CD14-positive monocyte (primary cell): ENCODE results near the gene MRPS35. TPM values are rescaled to one million over a fixed set of nuclear protein-coding genes. Genes with fewer than 3 reads are reported as not detected.

Source experiments
- DNase-seq, 3 donors: peaks; one replicate each; pipeline ENCODE4 v3.0.0-alpha.2; 2011 to 2022
- H2AFZ ChIP-seq: 2 replicates; pipeline ENCODE4 v1.6.0; 2012; ENCODE audit warnings: mild to moderate bottlenecking, low read depth, low read length, inconsistent platforms; ENCODE audit not compliant: insufficient read depth, poor library complexity, severe bottlenecking
- H3K27ac ChIP-seq, 2 donors: 1 replicate in 1 of 2; 2 replicates in 1 of 2; pipeline ENCODE4 v1.5.1; 2012 to 2013; ENCODE audit warnings: low read length in 2 of 2, control low read depth in 1 of 2, inconsistent platforms in 1 of 2, low read depth in 1 of 2, mild to moderate bottlenecking in 1 of 2
- H3K27me3 ChIP-seq, 2 donors: one replicate each; pipeline versions ENCODE4 v1.6.0 to v1.6.1; 2011 to 2013; ENCODE audit warnings: low read length in 2 of 2; ENCODE audit not compliant: control insufficient read depth in 2 of 2, insufficient read depth in 2 of 2
- H3K36me3 ChIP-seq, 2 donors: replicated peaks in 1 of 2; 1 replicate in 1 of 2; 2 replicates in 1 of 2; pipeline versions ENCODE4 v1.5.1 to v1.6.1; 2012 to 2013; ENCODE audit warnings: low read length in 2 of 2, control low read depth in 1 of 2, inconsistent platforms in 1 of 2, mild to moderate bottlenecking in 1 of 2; ENCODE audit not compliant: insufficient read depth in 2 of 2, control insufficient read depth in 1 of 2
- H3K4me1 ChIP-seq, 2 donors: 1 replicate in 1 of 2; 2 replicates in 1 of 2; pipeline versions ENCODE4 v1.5.1 to v1.6.1; 2012 to 2013; ENCODE audit warnings: low read length in 2 of 2, control low read depth in 1 of 2, inconsistent platforms in 1 of 2, mild to moderate bottlenecking in 1 of 2, moderate library complexity in 1 of 2; ENCODE audit not compliant: insufficient read depth in 2 of 2, control insufficient read depth in 1 of 2
- H3K4me2 ChIP-seq: replicated peaks from 2 replicates; pipeline ENCODE3; 2012; ENCODE audit warnings: low read length, moderate library complexity, mild to moderate bottlenecking; ENCODE audit not compliant: poor library complexity, severe bottlenecking; ENCODE audit errors: extremely low read depth
- H3K4me3 ChIP-seq, 3 experiments: fragments of 200-600 bp in 1 of 3; sonication (generic) in 1 of 3; replicated peaks in 1 of 3; 1 replicate in 2 of 3; 2 replicates in 1 of 3; pipeline ENCODE4 v1.5.1; 2011 to 2013; ENCODE audit warnings: low read length in 3 of 3, mild to moderate bottlenecking in 3 of 3, control low read depth in 2 of 3, low read depth in 2 of 3, inconsistent platforms in 1 of 3, moderate library complexity in 1 of 3
- H3K79me2 ChIP-seq: 2 replicates; pipeline ENCODE4 v1.6.0; 2012; ENCODE audit warnings: mild to moderate bottlenecking, control low read depth, inconsistent platforms, low read length, moderate library complexity; ENCODE audit not compliant: insufficient read depth
- H3K9ac ChIP-seq: 2 replicates; pipeline ENCODE4 v1.6.0; 2017; ENCODE audit warnings: low read length, mild to moderate bottlenecking; ENCODE audit not compliant: insufficient read depth, poor library complexity, severe bottlenecking
- H3K9me3 ChIP-seq, 2 donors: replicated peaks in 1 of 2; 1 replicate in 1 of 2; 2 replicates in 1 of 2; pipeline versions ENCODE4 v1.5.1 to v1.6.1; 2012 to 2013; ENCODE audit warnings: low read length in 2 of 2, control low read depth in 1 of 2; ENCODE audit not compliant: control insufficient read depth in 1 of 2, insufficient read depth in 1 of 2
- H4K20me1 ChIP-seq: 2 replicates; pipeline ENCODE4 v1.6.0; 2012; ENCODE audit warnings: mild to moderate bottlenecking, low read length, control low read depth, moderate library complexity; ENCODE audit not compliant: insufficient read depth
- H3K27ac Mint-ChIP-seq, 7 donors: one replicate each; pipeline ENCODE4 v1.8.0; 2020; ENCODE audit warnings: mild to moderate bottlenecking in 7 of 7, mixed read lengths in 7 of 7, moderate library complexity in 6 of 7, inconsistent platforms in 2 of 7
- H3K27me3 Mint-ChIP-seq, 3 donors: one replicate each; pipeline ENCODE4 v1.8.0; 2021 to 2022; ENCODE audit warnings: low read depth in 3 of 3, mild to moderate bottlenecking in 3 of 3, mixed read lengths in 3 of 3, moderate library complexity in 3 of 3, inconsistent platforms in 1 of 3
- H3K36me3 Mint-ChIP-seq, 2 donors: one replicate each; pipeline ENCODE4 v1.8.0; 2020; ENCODE audit warnings: mixed read lengths in 2 of 2, inconsistent platforms in 1 of 2, mild to moderate bottlenecking in 1 of 2
- H3K4me1 Mint-ChIP-seq: one replicate; pipeline ENCODE4 v1.8.0; 2020; ENCODE audit warnings: mild to moderate bottlenecking, mixed read lengths
- H3K4me3 Mint-ChIP-seq, 2 donors: one replicate each; pipeline ENCODE4 v1.8.0; 2020; ENCODE audit warnings: mild to moderate bottlenecking in 2 of 2, mixed read lengths in 2 of 2, moderate library complexity in 1 of 2
- H3K9me3 Mint-ChIP-seq, 7 donors: one replicate each; pipeline ENCODE4 v1.8.0; 2020 to 2022; ENCODE audit warnings: mixed read lengths in 7 of 7, mild to moderate bottlenecking in 6 of 7, moderate library complexity in 6 of 7, inconsistent platforms in 2 of 7
- WGBS: methylation state at CpG from one replicate; pipeline ENCODE4 v1.1.5; 2013; ENCODE audit warnings: missing lambda C conversion rate; ENCODE audit not compliant: insufficient coverage; 5-methylcytosine and 5-hydroxymethylcytosine counted together
- intact Hi-C, 2 donors: fragments of 100-400 bp; cut with micrococcal nuclease; formaldehyde crosslinking; loops; one replicate each; pipeline versions ENCODE4 v1.15.0 to v1.15.1; 2023
- polyA plus RNA-seq, 3 donors: library from polyadenylated mRNA; depleted of rRNA in 1 of 3; unstranded in 2 of 3; stranded (reverse) in 1 of 3; fragments of 300-500 nt in 2 of 3; fragments of >200 nt in 1 of 3; fragmentation: Illumina TruSeq in 2 of 3; gene quantifications; 1 replicate in 2 of 3; 2 replicates in 1 of 3; pipeline ENCODE4 v1.2.3, GENCODE V29; 2012 to 2021
- TF ChIP-seq, protein P1 (sequence below): fragments of 200-600 bp; IDR thresholded peaks from one replicate; pipeline ENCODE4 v1.8.0; 2022; ENCODE audit warnings: antibody characterized with exemption, mild to moderate bottlenecking

Gene MRPS35
- polyA plus RNA-seq, 3 donors: 16.6 to 51.8 (median 46.1) TPM

GRCh38 chr12:27666510-27666909, 44.1 kb upstream of the MRPS35 start:
- Mint-ChIP-seq H3K36me3 (no peaks in the 10 kb centered on the region), H3K4me3 (no peak overlapping the region), H3K27ac (no peak overlapping the region), H3K9me3 (peaks cover 0 to 3% (median 0%) of the 10 kb centered on the region in 7 donors), H3K4me1 (peaks cover 6% of the 10 kb centered on the region), H3K27me3 (no peaks in the 10 kb centered on the region)
- H3K27ac ChIP-seq: no peak overlapping the region
- no peak overlapping the region for H3K9ac ChIP-seq
- TF ChIP-seq, protein P1, sequence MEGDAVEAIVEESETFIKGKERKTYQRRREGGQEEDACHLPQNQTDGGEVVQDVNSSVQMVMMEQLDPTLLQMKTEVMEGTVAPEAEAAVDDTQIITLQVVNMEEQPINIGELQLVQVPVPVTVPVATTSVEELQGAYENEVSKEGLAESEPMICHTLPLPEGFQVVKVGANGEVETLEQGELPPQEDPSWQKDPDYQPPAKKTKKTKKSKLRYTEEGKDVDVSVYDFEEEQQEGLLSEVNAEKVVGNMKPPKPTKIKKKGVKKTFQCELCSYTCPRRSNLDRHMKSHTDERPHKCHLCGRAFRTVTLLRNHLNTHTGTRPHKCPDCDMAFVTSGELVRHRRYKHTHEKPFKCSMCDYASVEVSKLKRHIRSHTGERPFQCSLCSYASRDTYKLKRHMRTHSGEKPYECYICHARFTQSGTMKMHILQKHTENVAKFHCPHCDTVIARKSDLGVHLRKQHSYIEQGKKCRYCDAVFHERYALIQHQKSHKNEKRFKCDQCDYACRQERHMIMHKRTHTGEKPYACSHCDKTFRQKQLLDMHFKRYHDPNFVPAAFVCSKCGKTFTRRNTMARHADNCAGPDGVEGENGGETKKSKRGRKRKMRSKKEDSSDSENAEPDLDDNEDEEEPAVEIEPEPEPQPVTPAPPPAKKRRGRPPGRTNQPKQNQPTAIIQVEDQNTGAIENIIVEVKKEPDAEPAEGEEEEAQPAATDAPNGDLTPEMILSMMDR: no peak
- H3K4me1 ChIP-seq: peaks cover 0 to 3% of the 10 kb centered on the region in 2 donors
- H3K4me2 ChIP-seq: no peak overlapping the region
- no peak overlapping the region for H3K4me3 ChIP-seq
- 83% methylated on average over 1 of the region's 3 CpGs for WGBS
- no peaks in the 10 kb centered on the region for H3K9me3 ChIP-seq
- no peak for DNase-seq
- intact Hi-C loops: no loop called here
- no peaks in the 10 kb centered on the region for H3K27me3 ChIP-seq
- H2AFZ ChIP-seq: no peak overlapping the region
- H4K20me1 ChIP-seq: no peaks in the 10 kb centered on the region
- H3K36me3 ChIP-seq: no peaks in the 10 kb centered on the region
- no peaks in the 10 kb centered on the region for H3K79me2 ChIP-seq

DNA sequence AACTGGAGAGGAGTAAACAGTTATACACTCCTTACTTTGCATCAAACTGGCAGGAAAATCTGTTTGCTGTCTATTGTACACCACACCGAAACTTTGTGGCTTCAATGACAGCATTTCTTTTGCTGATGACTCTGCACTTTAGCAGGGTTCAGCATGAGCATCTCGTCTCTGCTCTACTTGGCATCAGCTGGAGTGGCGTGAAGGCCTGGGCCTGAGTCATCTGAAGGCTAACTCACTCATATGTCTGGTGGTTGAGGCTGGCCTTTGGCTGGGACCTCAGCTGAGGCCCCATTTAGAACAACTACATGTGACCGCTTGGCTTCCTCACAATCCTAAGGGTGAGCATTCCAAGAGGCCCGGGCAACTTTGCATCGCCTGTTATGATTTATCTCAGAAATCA, 43.1 kb upstream of the MRPS35 start:
- no peak overlapping the region for H3K9ac ChIP-seq
- Mint-ChIP-seq H3K36me3 (no peaks in the 10 kb centered on the region), H3K27me3 (no peaks in the 10 kb centered on the region), H3K4me1 (peaks cover 6% of the 10 kb centered on the region), H3K9me3 (peaks cover 0 to 3% (median 0%) of the 10 kb centered on the region in 7 donors), H3K4me3 (no peak overlapping the region), H3K27ac (no peak overlapping the region)
- H3K27ac ChIP-seq: no peak overlapping the region
- no peak for DNase-seq
- intact Hi-C loops: no loop called here
- no peaks in the 10 kb centered on the region for H3K9me3 ChIP-seq
- WGBS: 92% methylated on average over 4 of the region's 6 CpGs
- peaks cover 0 to 3% of the 10 kb centered on the region in 2 donors for H3K4me1 ChIP-seq
- H3K79me2 ChIP-seq: no peaks in the 10 kb centered on the region
- no peaks in the 10 kb centered on the region for H3K27me3 ChIP-seq
- TF ChIP-seq, protein P1: no peak
- H3K4me2 ChIP-seq: no peak overlapping the region
- H3K36me3 ChIP-seq: no peaks in the 10 kb centered on the region
- no peak overlapping the region for H2AFZ ChIP-seq
- no peaks in the 10 kb centered on the region for H4K20me1 ChIP-seq
- no peak overlapping the region for H3K4me3 ChIP-seq
